Endothelial cell of umbilical vein (primary cell): Measurements from ENCODE around the gene NAT10. TPM values are rescaled to one million over a fixed set of nuclear protein-coding genes. Genes with fewer than 3 reads are reported as not detected.

Experiments used
- BruUV-seq: library from RNA; stranded (reverse); fragments of 400-500 nt; replicated peaks from 2 replicates; lab custom pipeline; 2021; lab: Mats Ljungman, UMichigan
- CTCF ChIA-PET: fragments of 300-600, 350-600 bp; sonication (Branson Sonifier 250); formaldehyde crosslinking; loops from one replicate; lab custom pipeline; 2021; ENCODE audit warnings: antibody characterized with exemption, inconsistent platforms; lab: Charles Lee
- POLR2A ChIA-PET: fragments of 300-600, 350-600 bp; sonication (Branson Sonifier 250); formaldehyde crosslinking; loops from one replicate; lab custom pipeline; 2021; ENCODE audit warnings: antibody characterized with exemption, inconsistent platforms; lab: Charles Lee
- DNase-seq: peaks from one replicate; pipeline ENCODE4 v3.0.0-alpha.2; 2011; ENCODE audit warnings: low read depth, low spot score
- FAIRE-seq: peaks from 2 replicates; lab custom pipeline; 2011; peaks lifted over from hg19 to GRCh38; lab: Jason Lieb, UNC
- H2AFZ ChIP-seq: 2 replicates; pipeline ENCODE4 v1.6.0; 2012; ENCODE audit warnings: low read depth, low read length, control low read depth, inconsistent platforms
- H3K27ac ChIP-seq: 2 replicates; pipeline ENCODE4 v1.5.1; 2011; ENCODE audit warnings: low read depth, mild to moderate bottlenecking, control low read depth, low read length, moderate library complexity; ENCODE audit not compliant: insufficient read depth
- H3K27me3 ChIP-seq, 2 experiments: 2 replicates each; pipeline versions ENCODE4 v1.6.0 to v1.6.1; 2011; ENCODE audit warnings: low read length in 2 of 2, mixed read lengths in 1 of 2; ENCODE audit not compliant: control insufficient read depth in 2 of 2, insufficient read depth in 2 of 2
- H3K36me3 ChIP-seq, 2 experiments: 2 replicates in 1 of 2; 3 replicates in 1 of 2; pipeline ENCODE4 v1.5.1; 2011; ENCODE audit warnings: low read length in 2 of 2, mild to moderate bottlenecking in 1 of 2, moderate library complexity in 1 of 2; ENCODE audit not compliant: control insufficient read depth in 2 of 2, insufficient read depth in 2 of 2; ENCODE audit errors: extremely low read depth in 1 of 2
- H3K4me1 ChIP-seq: 3 replicates; pipeline ENCODE4 v1.5.1; 2011; ENCODE audit warnings: mild to moderate bottlenecking, low read length; ENCODE audit not compliant: control insufficient read depth, insufficient read depth; ENCODE audit errors: extremely low read depth
- H3K4me2 ChIP-seq: 2 replicates; pipeline ENCODE4 v1.6.1; 2011; ENCODE audit warnings: low read length, control low read depth, mixed read lengths; ENCODE audit not compliant: insufficient read depth
- H3K4me3 ChIP-seq, 3 experiments: fragments of 200-600 bp in 1 of 3; sonication (generic), shearing (Covaris generic) in 1 of 3; replicated peaks in 1 of 3; 2 replicates each; pipeline ENCODE4 v1.5.1; 2011 to 2016; ENCODE audit warnings: control low read depth in 3 of 3, low read length in 3 of 3, mild to moderate bottlenecking in 2 of 3, inconsistent platforms in 1 of 3, low read depth in 1 of 3, moderate library complexity in 1 of 3; ENCODE audit not compliant: insufficient read depth in 1 of 3
- H3K79me2 ChIP-seq: 2 replicates; pipeline ENCODE4 v1.6.0; 2012; ENCODE audit warnings: low read length, inconsistent platforms; ENCODE audit not compliant: control insufficient read depth, insufficient read depth
- H3K9ac ChIP-seq: replicated peaks from 2 replicates; pipeline ENCODE3; 2011; ENCODE audit warnings: low read length, control low read depth; ENCODE audit not compliant: insufficient read depth; ENCODE audit errors: extremely low read depth
- H3K9me1 ChIP-seq: replicated peaks from 3 replicates; pipeline ENCODE4 v1.6.0; 2011; ENCODE audit warnings: mild to moderate bottlenecking, low read length; ENCODE audit not compliant: control insufficient read depth, insufficient read depth; ENCODE audit errors: extremely low read depth
- H3K9me3 ChIP-seq: replicated peaks from 2 replicates; pipeline ENCODE4 v1.5.1; 2012; ENCODE audit warnings: low read length, inconsistent platforms; ENCODE audit not compliant: control insufficient read depth, insufficient read depth
- H4K20me1 ChIP-seq: replicated peaks from 2 replicates; pipeline ENCODE3; 2011; ENCODE audit warnings: mild to moderate bottlenecking, low read length; ENCODE audit not compliant: control insufficient read depth, insufficient read depth; ENCODE audit errors: extremely low read depth
- CTCF ChIP-seq, 2 donors: IDR thresholded peaks; 1 replicate in 1 of 2; 2 replicates in 1 of 2; pipeline ENCODE4 v1.5.1; 2011; ENCODE audit warnings: low read length in 2 of 2, mild to moderate bottlenecking in 2 of 2, moderate library complexity in 2 of 2, control low read depth in 1 of 2, inconsistent platforms in 1 of 2, low read depth in 1 of 2; ENCODE audit not compliant: insufficient read depth in 1 of 2; ENCODE audit errors: extremely low read depth in 1 of 2
- EZH2 ChIP-seq: IDR thresholded peaks from 2 replicates; pipeline ENCODE4 v1.6.1; 2012; ENCODE audit warnings: borderline replicate concordance, low read depth, mild to moderate bottlenecking, moderate library complexity, low read length, inconsistent platforms; ENCODE audit not compliant: severe bottlenecking
- FOS ChIP-seq: IDR thresholded peaks from 2 replicates; pipeline ENCODE4 v1.6.1; 2011; ENCODE audit warnings: mild to moderate bottlenecking, low read length, moderate library complexity, borderline replicate concordance; ENCODE audit not compliant: insufficient read depth
- GATA2 ChIP-seq: IDR thresholded peaks from 2 replicates; pipeline ENCODE4 v1.7.0; 2011; ENCODE audit warnings: low read depth, mild to moderate bottlenecking, moderate library complexity, mixed read lengths, low read length; ENCODE audit not compliant: insufficient read length, insufficient read depth
- JUN ChIP-seq: IDR thresholded peaks from 2 replicates; pipeline ENCODE4 v1.6.1; 2011; ENCODE audit warnings: borderline replicate concordance, low read depth; ENCODE audit not compliant: insufficient read length, insufficient read depth
- MAX ChIP-seq: IDR thresholded peaks from 2 replicates; pipeline ENCODE4 v1.6.1; 2011; ENCODE audit not compliant: insufficient read depth, insufficient read length
- MYC ChIP-seq: IDR thresholded peaks from one replicate; pipeline ENCODE4 v1.6.1; 2011; ENCODE audit warnings: mild to moderate bottlenecking, low read depth, low read length
- POLR2A ChIP-seq: IDR thresholded peaks from 2 replicates; pipeline ENCODE4 v1.6.1; 2012; ENCODE audit warnings: low read depth, mild to moderate bottlenecking, control low read depth, low read length
- POLR2AphosphoS5 ChIP-seq: IDR thresholded peaks from 2 replicates; pipeline ENCODE4 v1.6.1; 2012; ENCODE audit warnings: low read depth, mild to moderate bottlenecking, control low read depth, low read length, moderate library complexity; ENCODE audit not compliant: insufficient read depth
- dilution Hi-C: fragments of 300-500 bp; cut with MboI; formaldehyde crosslinking; loops from one replicate; pipeline ENCODE4 v1.15.0; 2019; ENCODE audit warnings: low sequenced_read_pairs; ENCODE audit not compliant: extremely low pct_ligation_motif_present
- intact Hi-C: fragments of 100-400 bp; cut with micrococcal nuclease; formaldehyde crosslinking; loops from one replicate; pipeline ENCODE4 v1.10.0; 2022
- polyA plus RNA-seq, 4 experiments: library from polyadenylated mRNA; depleted of rRNA in 3 of 4; stranded (reverse) in 3 of 4; unstranded in 1 of 4; fragments of >200 nt; gene quantifications; 2 replicates each; pipeline versions ENCODE4 v1.2.1 to v1.2.3, GENCODE V29; 2011 to 2012; ENCODE audit warnings: missing spikeins in 1 of 4
- total RNA-seq: library from RNA; stranded (reverse); gene quantifications from 2 replicates; pipeline ENCODE4 v1.2.3, GENCODE V29; 2021

Gene NAT10
- total and polyA plus RNA-seq, 2 donors (not counting 3 experiments of a cell fraction or from before 2014, with no cell fraction given) = 32.0 to 57.6 TPM

DNA sequence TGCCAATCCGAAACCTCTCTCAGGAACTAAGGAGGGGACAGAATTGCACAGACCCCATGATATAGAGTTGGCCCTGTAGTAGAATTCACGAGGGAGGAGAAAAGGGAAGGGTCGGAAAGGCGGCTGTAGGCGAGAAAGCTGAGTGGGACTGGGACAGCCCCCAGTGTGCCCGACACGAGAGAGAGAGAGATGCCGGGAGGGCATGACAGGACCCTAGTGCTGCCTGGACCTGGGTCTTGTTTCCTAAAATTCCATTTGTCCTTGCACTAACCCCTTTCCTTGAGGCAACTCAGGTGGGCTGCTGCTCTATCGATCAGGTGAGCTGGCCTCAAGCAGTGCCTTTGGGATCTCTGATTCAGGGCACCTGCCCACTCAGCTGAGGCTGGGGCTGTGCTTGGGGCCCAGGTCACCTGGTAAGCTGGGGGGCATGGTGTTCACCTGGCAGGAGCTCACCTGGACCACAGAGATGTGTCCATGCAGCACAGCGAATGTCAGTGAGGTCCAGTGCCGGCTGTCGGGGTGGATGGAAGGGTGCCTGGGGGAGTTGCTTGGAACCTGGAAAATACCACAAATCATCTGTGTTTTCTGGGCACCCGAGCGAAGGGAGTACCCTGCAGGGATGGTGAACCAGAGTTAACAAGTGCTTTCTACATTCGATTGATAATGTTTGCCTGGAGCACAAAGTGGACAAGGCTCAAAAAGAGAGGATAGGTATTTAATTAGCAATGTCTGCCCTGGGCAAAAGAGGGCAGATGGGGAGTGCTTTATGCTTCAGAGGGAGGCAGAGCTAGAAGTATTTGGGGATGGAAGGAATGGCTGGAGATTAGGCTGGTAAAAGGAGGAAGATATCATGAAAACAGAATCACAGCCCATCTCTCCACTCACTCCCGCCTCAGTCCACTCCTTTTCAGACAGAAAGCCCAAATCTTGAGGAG, 61.6 kb downstream of the NAT10 start:
- H3K36me3 ChIP-seq = no peaks in the 10 kb centered on the region
- H3K4me3 ChIP-seq = no peak overlapping the region
- no peak overlapping the region for H3K4me2 ChIP-seq
- FAIRE-seq = no peak
- intact Hi-C loops (no loop called here), dilution Hi-C loops (no loop called here)
- H3K9ac ChIP-seq = no peak overlapping the region
- no peaks in the 10 kb centered on the region for H3K9me3 ChIP-seq
- no peaks in the 10 kb centered on the region for H3K27me3 ChIP-seq
- ChIA-PET POLR2A (no interaction called here), CTCF (no interaction called here)
- H3K4me1 ChIP-seq = peaks cover 3% of the 10 kb centered on the region
- H3K27ac ChIP-seq = no peak overlapping the region
- no peaks in the 10 kb centered on the region for H3K9me1 ChIP-seq
- H2AFZ ChIP-seq = no peak overlapping the region
- DNase-seq = no peak
- BruUV-seq = no TSS peak
- H4K20me1 ChIP-seq = no peaks in the 10 kb centered on the region
- TF ChIP-seq EZH2 (no peak), MYC (no peak), FOS (no peak), CTCF (IDR thresholded peaks at IDR 0.05; ENCODE audit: extremely low read depth in 1 of 2, insufficient read depth in 1 of 2, low read depth in 1 of 2, low read length in 2 of 2) (no peak), POLR2AphosphoS5 (no peak), JUN (no peak), POLR2A (no peak), GATA2 (no peak), MAX (no peak)
- H3K79me2 ChIP-seq = no peaks in the 10 kb centered on the region
